Neural cell (in vitro differentiated cells): ENCODE results near the gene DIP2C. TPM values are rescaled to one million over a fixed set of nuclear protein-coding genes. Genes with fewer than 3 reads are reported as not detected.

ENCODE experiments used
- H2AFZ ChIP-seq: fragments of 200-600, 300-800 bp; sonication (generic), shearing (Covaris generic); 2 replicates; pipeline ENCODE4 v1.6.0; 2014; ENCODE audit warnings: low read depth, mild to moderate bottlenecking, antibody characterized with exemption, low read length, moderate library complexity
- H3F3A ChIP-seq: fragments of 200-600 bp; shearing (Covaris generic); 2 replicates; pipeline ENCODE4 v1.6.1; 2016; ENCODE audit warnings: mild to moderate bottlenecking, moderate library complexity, mixed read lengths, antibody characterized with exemption, low read length; ENCODE audit not compliant: insufficient read depth, poor library complexity, severe bottlenecking
- H3K27ac ChIP-seq: fragments of 200-600, 300-800 bp; sonication (generic), shearing (Covaris generic); 2 replicates; pipeline ENCODE4 v1.5.1; 2014; ENCODE audit warnings: mild to moderate bottlenecking, low read length, moderate library complexity
- H3K27me3 ChIP-seq: fragments of 300-800, 200-600 bp; sonication (generic), shearing (Covaris generic); 2 replicates; pipeline ENCODE4 v1.6.0; 2014; ENCODE audit warnings: mild to moderate bottlenecking, low read depth, low read length, moderate library complexity; ENCODE audit not compliant: insufficient read depth
- H3K36me3 ChIP-seq: fragments of 300-800, 200-600 bp; sonication (generic), shearing (Covaris generic); 2 replicates; pipeline ENCODE4 v1.5.1; 2014; ENCODE audit warnings: mild to moderate bottlenecking, antibody characterized with exemption, low read length, moderate library complexity; ENCODE audit not compliant: insufficient read depth
- H3K4me2 ChIP-seq: fragments of 300-800, 200-600 bp; sonication (generic), shearing (Covaris generic); 2 replicates; pipeline ENCODE4 v1.6.0; 2014; ENCODE audit warnings: mild to moderate bottlenecking, low read length
- H3K4me3 ChIP-seq: fragments of 300-800, 200-600 bp; sonication (generic), shearing (Covaris generic); 2 replicates; pipeline ENCODE4 v1.5.1; 2014; ENCODE audit warnings: mild to moderate bottlenecking, low read length, moderate library complexity
- H3K79me2 ChIP-seq: fragments of 200-600 bp; shearing (Covaris generic); replicated peaks from 2 replicates; pipeline ENCODE4 v1.6.0; 2014; ENCODE audit warnings: mild to moderate bottlenecking, low read length, moderate library complexity; ENCODE audit not compliant: insufficient read depth
- H3K9ac ChIP-seq: fragments of 300-800, 200-600 bp; sonication (generic), shearing (Covaris generic); 2 replicates; pipeline ENCODE4 v1.6.1; 2016; ENCODE audit warnings: mild to moderate bottlenecking, low read length, mixed read lengths
- H3K9me2 ChIP-seq: fragments of 200-600 bp; shearing (Covaris generic); 2 replicates; pipeline ENCODE4 v1.6.1; 2016; ENCODE audit warnings: mild to moderate bottlenecking, low read length, mixed read lengths; ENCODE audit not compliant: insufficient read depth
- H3K9me3 ChIP-seq: fragments of 200-600, 300-800 bp; sonication (generic), shearing (Covaris generic); 2 replicates; pipeline ENCODE4 v1.6.1; 2016; ENCODE audit warnings: mild to moderate bottlenecking, mixed run types, low read length, moderate library complexity, mixed read lengths
- H4K20me1 ChIP-seq: fragments of 200-600 bp; shearing (Covaris generic); 2 replicates; pipeline ENCODE4 v1.6.1; 2016; ENCODE audit warnings: mild to moderate bottlenecking, mixed run types; ENCODE audit not compliant: insufficient read depth
- EP300 ChIP-seq: fragments of 450-650 bp; conservative IDR thresholded peaks from 2 replicates; pipeline ENCODE4 v1.6.1; 2014; ENCODE audit warnings: antibody characterized with exemption, mild to moderate bottlenecking, moderate library complexity; ENCODE audit not compliant: poor library complexity, severe bottlenecking
- EZH2 ChIP-seq: fragments of 200-600, 300-800 bp; shearing (Covaris generic), sonication (generic); IDR thresholded peaks from 2 replicates; pipeline ENCODE4 v1.6.1; 2014; ENCODE audit warnings: antibody characterized with exemption, low read length, borderline replicate concordance, mild to moderate bottlenecking; ENCODE audit not compliant: insufficient read depth, poor library complexity, severe bottlenecking
- MXI1 ChIP-seq: fragments of 450-650 bp; conservative IDR thresholded peaks from 2 replicates; pipeline ENCODE4 v1.6.1; 2014; ENCODE audit warnings: antibody characterized with exemption, mild to moderate bottlenecking; ENCODE audit not compliant: poor library complexity, severe bottlenecking
- POLR2AphosphoS5 ChIP-seq: IDR thresholded peaks from 2 replicates; pipeline ENCODE4 v1.6.1; 2012
- RAD21 ChIP-seq: fragments of 450-650 bp; conservative IDR thresholded peaks from 2 replicates; pipeline ENCODE4 v1.6.1; 2014; ENCODE audit warnings: antibody characterized with exemption, mild to moderate bottlenecking, moderate library complexity
- SMC3 ChIP-seq: fragments of 450-650 bp; conservative IDR thresholded peaks from 2 replicates; pipeline ENCODE4 v1.6.1; 2014; ENCODE audit warnings: antibody characterized with exemption, mild to moderate bottlenecking, moderate library complexity; ENCODE audit not compliant: poor library complexity
- TAF1 ChIP-seq: IDR thresholded peaks from 2 replicates; pipeline ENCODE4 v1.6.1; 2012; ENCODE audit warnings: low read depth
- polyA plus RNA-seq: library from polyadenylated mRNA; depleted of rRNA; stranded (reverse); fragments of >200 nt; gene quantifications from 2 replicates; pipeline ENCODE4 v1.2.3, GENCODE V29; 2014
- TF ChIP-seq, protein P1 (sequence below): IDR thresholded peaks from 2 replicates; pipeline ENCODE4 v1.6.1; 2012; ENCODE audit warnings: borderline replicate concordance
- TF ChIP-seq, protein P2 (sequence below): fragments of 450-650 bp; IDR thresholded peaks from 2 replicates; pipeline ENCODE4 v1.5.1; 2014; ENCODE audit warnings: antibody characterized with exemption, mild to moderate bottlenecking, moderate library complexity; ENCODE audit not compliant: poor library complexity, severe bottlenecking

The DIP2C gene
- polyA plus RNA-seq, 1 donor from 2014 or later = 24.1 TPM

DNA sequence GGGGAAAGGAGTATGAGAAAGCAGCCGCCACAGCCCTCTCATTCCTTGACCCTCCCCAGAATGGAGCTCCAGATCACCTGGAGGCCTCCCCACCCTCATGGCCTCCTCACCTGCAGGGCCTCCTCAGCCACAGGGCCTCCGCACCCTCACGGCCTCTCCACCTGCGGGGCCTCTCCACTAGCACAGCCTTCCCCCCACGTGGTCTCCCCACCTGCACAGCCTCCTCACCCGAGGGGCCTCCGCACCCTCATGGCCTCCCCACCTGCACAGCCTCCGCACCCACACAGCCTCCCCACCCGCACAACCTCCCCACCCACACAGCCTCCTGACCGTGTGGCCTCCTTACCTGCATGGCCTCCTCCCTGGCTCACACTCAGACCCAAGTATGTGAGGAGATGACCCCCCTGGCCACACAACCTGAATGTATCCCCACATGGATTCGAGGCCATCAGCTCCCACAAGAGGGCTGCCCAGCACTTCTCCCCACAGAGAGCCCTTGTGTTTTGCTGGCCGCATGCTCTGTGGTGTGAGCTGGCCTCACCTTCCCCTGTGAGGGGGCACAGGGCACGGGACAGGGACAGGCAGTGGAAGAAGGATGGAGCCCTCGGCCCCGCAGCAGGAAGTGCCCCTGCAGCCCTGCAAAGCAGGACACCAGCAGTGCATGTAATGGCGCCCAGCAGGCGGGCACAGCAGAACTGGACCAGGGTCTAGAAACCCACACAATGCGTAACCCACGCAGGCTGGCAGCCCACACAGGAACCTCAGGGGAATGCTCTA, 3.1 kb downstream of the DIP2C start:
- peak overlapping the region; percentile 98 for H3K4me3 ChIP-seq
- H2AFZ ChIP-seq = no peak overlapping the region
- H3K79me2 ChIP-seq = peaks cover 70% of the 10 kb centered on the region
- no peak overlapping the region for H3K27ac ChIP-seq
- no peak for TF ChIP-seq MXI1
- TF ChIP-seq RAD21 = no peak
- no peak for TF ChIP-seq POLR2AphosphoS5
- TF ChIP-seq, protein P1, sequence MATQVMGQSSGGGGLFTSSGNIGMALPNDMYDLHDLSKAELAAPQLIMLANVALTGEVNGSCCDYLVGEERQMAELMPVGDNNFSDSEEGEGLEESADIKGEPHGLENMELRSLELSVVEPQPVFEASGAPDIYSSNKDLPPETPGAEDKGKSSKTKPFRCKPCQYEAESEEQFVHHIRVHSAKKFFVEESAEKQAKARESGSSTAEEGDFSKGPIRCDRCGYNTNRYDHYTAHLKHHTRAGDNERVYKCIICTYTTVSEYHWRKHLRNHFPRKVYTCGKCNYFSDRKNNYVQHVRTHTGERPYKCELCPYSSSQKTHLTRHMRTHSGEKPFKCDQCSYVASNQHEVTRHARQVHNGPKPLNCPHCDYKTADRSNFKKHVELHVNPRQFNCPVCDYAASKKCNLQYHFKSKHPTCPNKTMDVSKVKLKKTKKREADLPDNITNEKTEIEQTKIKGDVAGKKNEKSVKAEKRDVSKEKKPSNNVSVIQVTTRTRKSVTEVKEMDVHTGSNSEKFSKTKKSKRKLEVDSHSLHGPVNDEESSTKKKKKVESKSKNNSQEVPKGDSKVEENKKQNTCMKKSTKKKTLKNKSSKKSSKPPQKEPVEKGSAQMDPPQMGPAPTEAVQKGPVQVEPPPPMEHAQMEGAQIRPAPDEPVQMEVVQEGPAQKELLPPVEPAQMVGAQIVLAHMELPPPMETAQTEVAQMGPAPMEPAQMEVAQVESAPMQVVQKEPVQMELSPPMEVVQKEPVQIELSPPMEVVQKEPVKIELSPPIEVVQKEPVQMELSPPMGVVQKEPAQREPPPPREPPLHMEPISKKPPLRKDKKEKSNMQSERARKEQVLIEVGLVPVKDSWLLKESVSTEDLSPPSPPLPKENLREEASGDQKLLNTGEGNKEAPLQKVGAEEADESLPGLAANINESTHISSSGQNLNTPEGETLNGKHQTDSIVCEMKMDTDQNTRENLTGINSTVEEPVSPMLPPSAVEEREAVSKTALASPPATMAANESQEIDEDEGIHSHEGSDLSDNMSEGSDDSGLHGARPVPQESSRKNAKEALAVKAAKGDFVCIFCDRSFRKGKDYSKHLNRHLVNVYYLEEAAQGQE = no peak
- no peak for TF ChIP-seq EZH2
- TF ChIP-seq, protein P2, sequence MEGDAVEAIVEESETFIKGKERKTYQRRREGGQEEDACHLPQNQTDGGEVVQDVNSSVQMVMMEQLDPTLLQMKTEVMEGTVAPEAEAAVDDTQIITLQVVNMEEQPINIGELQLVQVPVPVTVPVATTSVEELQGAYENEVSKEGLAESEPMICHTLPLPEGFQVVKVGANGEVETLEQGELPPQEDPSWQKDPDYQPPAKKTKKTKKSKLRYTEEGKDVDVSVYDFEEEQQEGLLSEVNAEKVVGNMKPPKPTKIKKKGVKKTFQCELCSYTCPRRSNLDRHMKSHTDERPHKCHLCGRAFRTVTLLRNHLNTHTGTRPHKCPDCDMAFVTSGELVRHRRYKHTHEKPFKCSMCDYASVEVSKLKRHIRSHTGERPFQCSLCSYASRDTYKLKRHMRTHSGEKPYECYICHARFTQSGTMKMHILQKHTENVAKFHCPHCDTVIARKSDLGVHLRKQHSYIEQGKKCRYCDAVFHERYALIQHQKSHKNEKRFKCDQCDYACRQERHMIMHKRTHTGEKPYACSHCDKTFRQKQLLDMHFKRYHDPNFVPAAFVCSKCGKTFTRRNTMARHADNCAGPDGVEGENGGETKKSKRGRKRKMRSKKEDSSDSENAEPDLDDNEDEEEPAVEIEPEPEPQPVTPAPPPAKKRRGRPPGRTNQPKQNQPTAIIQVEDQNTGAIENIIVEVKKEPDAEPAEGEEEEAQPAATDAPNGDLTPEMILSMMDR = no peak
- no peak for TF ChIP-seq SMC3
- TF ChIP-seq TAF1 = no peak
- TF ChIP-seq EP300 = no peak
- no peaks in the 10 kb centered on the region for H3K9me3 ChIP-seq
- peak overlapping the region; percentile 94 for H3K4me2 ChIP-seq
- peak overlapping the region; percentile 1 for H3K9ac ChIP-seq
- H3K36me3 ChIP-seq = no peaks in the 10 kb centered on the region
- no peaks in the 10 kb centered on the region for H3K9me2 ChIP-seq
- peaks cover 36% of the 10 kb centered on the region for H4K20me1 ChIP-seq
- H3K27me3 ChIP-seq = no peaks in the 10 kb centered on the region
- no peaks in the 10 kb centered on the region for H3F3A ChIP-seq

DNA sequence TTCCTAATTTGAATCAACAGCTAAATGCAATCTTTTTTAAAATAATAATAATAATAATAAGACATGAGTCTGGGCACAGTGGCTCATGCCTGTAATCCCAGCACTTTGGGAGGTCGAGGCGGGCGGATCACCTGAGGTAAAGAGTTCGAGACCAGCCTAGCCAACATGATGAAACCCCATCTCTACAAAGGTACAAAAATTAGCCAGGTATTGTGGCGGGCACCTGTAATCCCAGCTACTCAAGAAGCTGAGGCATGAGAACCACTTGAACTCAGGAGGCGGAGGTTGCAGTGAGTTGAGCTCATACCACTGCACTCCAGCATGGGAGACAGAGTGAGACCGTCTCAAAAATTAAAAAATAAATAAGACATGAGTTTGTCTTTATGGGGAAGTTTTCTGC, 3.9 kb downstream of the DIP2C start:
- no peak overlapping the region for H2AFZ ChIP-seq
- no peaks in the 10 kb centered on the region for H3F3A ChIP-seq
- no peaks in the 10 kb centered on the region for H3K27me3 ChIP-seq
- no peaks in the 10 kb centered on the region for H3K9me3 ChIP-seq
- H3K27ac ChIP-seq = no peak overlapping the region
- no peak overlapping the region for H3K4me3 ChIP-seq
- no peak overlapping the region for H3K4me2 ChIP-seq
- peaks cover 78% of the 10 kb centered on the region for H3K79me2 ChIP-seq
- no peak overlapping the region for H3K9ac ChIP-seq
- peaks cover 42% of the 10 kb centered on the region for H4K20me1 ChIP-seq
- TF ChIP-seq EP300 (no peak), EZH2 (no peak), TAF1 (no peak), SMC3 (no peak), POLR2AphosphoS5 (no peak), RAD21 (no peak), MXI1 (no peak)
- TF ChIP-seq, protein P2 = no peak
- TF ChIP-seq, protein P1 = no peak
- H3K9me2 ChIP-seq = no peaks in the 10 kb centered on the region
- H3K36me3 ChIP-seq = no peaks in the 10 kb centered on the region
